B cell (primary cell): Measurements from ENCODE around the gene ZFP91.

Experiments used
- EZH2 ChIP-seq: IDR thresholded peaks from 2 replicates; pipeline ENCODE4 v1.6.1; 2012; ENCODE audit warnings: borderline replicate concordance, low read depth, mild to moderate bottlenecking, moderate library complexity, low read length; ENCODE audit not compliant: insufficient read depth, poor library complexity, severe bottlenecking
- TF ChIP-seq, protein P1 (sequence below): fragments of 200-600 bp; IDR thresholded peaks from one replicate; pipeline ENCODE4 v1.8.0; 2022; ENCODE audit warnings: antibody characterized with exemption, mild to moderate bottlenecking

DNA sequence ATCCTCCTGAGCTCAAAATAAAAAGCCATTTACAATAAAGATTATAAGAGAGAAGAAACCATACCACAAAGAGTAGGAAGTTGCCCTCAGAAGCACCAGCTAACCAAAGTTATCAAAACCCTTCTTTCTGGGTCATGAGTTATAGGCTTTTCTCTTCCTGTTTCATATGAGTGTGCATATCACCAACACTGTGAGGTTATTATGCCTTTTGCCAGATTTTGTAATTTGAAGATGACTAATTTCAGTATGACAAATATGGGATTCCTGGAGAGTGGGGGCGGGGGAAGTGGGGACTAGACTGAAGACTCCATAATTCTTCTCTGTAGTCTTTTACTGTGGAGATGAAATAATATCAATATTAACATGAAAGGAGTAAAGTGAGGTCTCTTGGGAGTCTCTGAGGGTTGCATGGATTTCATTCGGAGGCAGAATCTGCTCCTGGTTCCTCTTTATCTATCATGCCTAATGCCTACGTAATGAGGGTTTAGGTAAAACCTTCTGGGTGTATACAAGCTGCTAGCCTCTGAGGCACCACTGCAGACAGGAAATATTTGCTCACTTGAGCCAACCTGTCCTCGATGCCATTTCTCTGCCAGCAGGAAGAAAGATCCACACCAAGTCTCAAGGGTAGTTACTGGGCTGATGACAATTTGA lies 5.3 kb upstream of the ZFP91 start:
- TF ChIP-seq, protein P1, sequence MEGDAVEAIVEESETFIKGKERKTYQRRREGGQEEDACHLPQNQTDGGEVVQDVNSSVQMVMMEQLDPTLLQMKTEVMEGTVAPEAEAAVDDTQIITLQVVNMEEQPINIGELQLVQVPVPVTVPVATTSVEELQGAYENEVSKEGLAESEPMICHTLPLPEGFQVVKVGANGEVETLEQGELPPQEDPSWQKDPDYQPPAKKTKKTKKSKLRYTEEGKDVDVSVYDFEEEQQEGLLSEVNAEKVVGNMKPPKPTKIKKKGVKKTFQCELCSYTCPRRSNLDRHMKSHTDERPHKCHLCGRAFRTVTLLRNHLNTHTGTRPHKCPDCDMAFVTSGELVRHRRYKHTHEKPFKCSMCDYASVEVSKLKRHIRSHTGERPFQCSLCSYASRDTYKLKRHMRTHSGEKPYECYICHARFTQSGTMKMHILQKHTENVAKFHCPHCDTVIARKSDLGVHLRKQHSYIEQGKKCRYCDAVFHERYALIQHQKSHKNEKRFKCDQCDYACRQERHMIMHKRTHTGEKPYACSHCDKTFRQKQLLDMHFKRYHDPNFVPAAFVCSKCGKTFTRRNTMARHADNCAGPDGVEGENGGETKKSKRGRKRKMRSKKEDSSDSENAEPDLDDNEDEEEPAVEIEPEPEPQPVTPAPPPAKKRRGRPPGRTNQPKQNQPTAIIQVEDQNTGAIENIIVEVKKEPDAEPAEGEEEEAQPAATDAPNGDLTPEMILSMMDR = no peak
- TF ChIP-seq EZH2 = no peak
